ENCODE results near the gene TNFRSF8. TPM values are rescaled to one million over a fixed set of nuclear protein-coding genes. Genes with fewer than 3 reads are reported as not detected.

The TNFRSF8 gene
- total and polyA plus RNA-seq, 9 donors: 0.17 to 10.9 (median 0.45) TPM

GRCh38 chr1:12148160-12148957 lies 85.3 kb downstream of the TNFRSF8 start:
- no peak for DNase-seq
- peaks cover 8% of the 10 kb centered on the region for H3K4me1 ChIP-seq (ENCODE audit: insufficient read depth)
- intact Hi-C loops (cut with DNase I): no loop called here
- H3K9me3 ChIP-seq: no peaks in the 10 kb centered on the region
- no peak overlapping the region for H3K27ac ChIP-seq
- WGBS, 3 donors: 64 to 72% (median 68%) methylated on average over 8 of the region's 8 CpGs
- no peaks in the 10 kb centered on the region for H3K36me3 ChIP-seq
- H3K27me3 ChIP-seq: no peaks in the 10 kb centered on the region
- TF ChIP-seq EP300 (IDR thresholded peaks at IDR 0.05): no peak
- TF ChIP-seq, protein P1, sequence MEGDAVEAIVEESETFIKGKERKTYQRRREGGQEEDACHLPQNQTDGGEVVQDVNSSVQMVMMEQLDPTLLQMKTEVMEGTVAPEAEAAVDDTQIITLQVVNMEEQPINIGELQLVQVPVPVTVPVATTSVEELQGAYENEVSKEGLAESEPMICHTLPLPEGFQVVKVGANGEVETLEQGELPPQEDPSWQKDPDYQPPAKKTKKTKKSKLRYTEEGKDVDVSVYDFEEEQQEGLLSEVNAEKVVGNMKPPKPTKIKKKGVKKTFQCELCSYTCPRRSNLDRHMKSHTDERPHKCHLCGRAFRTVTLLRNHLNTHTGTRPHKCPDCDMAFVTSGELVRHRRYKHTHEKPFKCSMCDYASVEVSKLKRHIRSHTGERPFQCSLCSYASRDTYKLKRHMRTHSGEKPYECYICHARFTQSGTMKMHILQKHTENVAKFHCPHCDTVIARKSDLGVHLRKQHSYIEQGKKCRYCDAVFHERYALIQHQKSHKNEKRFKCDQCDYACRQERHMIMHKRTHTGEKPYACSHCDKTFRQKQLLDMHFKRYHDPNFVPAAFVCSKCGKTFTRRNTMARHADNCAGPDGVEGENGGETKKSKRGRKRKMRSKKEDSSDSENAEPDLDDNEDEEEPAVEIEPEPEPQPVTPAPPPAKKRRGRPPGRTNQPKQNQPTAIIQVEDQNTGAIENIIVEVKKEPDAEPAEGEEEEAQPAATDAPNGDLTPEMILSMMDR (IDR thresholded peaks at IDR 0.05): no peak
- no peak overlapping the region for H3K4me3 ChIP-seq

- H3K27ac ChIP-seq: no peak overlapping the region
- peaks cover 2% of the 10 kb centered on the region for H3K4me1 ChIP-seq (ENCODE audit: insufficient read depth)
- no peak overlapping the region for H3K4me3 ChIP-seq
- H3K27me3 ChIP-seq: no peaks in the 10 kb centered on the region
- no peaks in the 10 kb centered on the region for H3K9me3 ChIP-seq
- WGBS, 3 donors: 51 to 61% (median 53%) methylated on average over 5 of the region's 5 CpGs
- TF ChIP-seq, protein P1 (IDR thresholded peaks at IDR 0.05): no peak
- intact Hi-C loops (cut with DNase I): no loop called here
- DNase-seq: no peak
- no peaks in the 10 kb centered on the region for H3K36me3 ChIP-seq
Measured at GRCh38 chr1:12148958-12149790, 86.1 kb downstream of the TNFRSF8 start.

DNA sequence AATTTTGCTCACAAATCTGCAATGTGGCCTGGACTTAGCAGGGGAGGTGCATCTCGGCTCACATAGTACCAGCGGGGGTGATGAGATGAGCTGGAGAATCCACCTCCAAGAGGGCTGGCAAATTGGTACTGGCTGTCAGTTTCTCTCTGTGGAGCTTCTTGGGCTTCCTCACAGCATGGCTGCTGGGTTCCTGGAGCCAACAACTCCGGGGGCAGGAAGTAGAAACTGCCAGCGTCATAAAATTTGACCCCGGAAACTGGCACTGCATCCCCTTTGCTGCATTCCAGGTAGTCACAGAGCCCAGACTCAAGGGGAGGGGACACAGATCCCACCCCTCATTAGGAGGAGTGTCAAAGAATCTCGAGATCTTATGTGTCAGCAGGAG lies 86.7 kb downstream of the TNFRSF8 start:
- Histone ChIP-seq H3K36me3 (no peaks in the 10 kb centered on the region), H3K4me3 (no peak overlapping the region), H3K4me1 (ENCODE audit: insufficient read depth) (peaks cover 2% of the 10 kb centered on the region), H3K27me3 (no peaks in the 10 kb centered on the region), H3K27ac (no peak overlapping the region), H3K9me3 (no peaks in the 10 kb centered on the region)
- 88 to 96% (median 91%) methylated on average over 6 of the region's 6 CpGs for WGBS, 3 donors
- intact Hi-C loops (cut with DNase I): no loop called here
- DNase-seq: no peak
- TF ChIP-seq EP300 (IDR thresholded peaks at IDR 0.05): no peak
- TF ChIP-seq POLR2A (IDR thresholded peaks at IDR 0.05): no peak
- TF ChIP-seq, protein P1 (IDR thresholded peaks at IDR 0.05): no peak

DNA sequence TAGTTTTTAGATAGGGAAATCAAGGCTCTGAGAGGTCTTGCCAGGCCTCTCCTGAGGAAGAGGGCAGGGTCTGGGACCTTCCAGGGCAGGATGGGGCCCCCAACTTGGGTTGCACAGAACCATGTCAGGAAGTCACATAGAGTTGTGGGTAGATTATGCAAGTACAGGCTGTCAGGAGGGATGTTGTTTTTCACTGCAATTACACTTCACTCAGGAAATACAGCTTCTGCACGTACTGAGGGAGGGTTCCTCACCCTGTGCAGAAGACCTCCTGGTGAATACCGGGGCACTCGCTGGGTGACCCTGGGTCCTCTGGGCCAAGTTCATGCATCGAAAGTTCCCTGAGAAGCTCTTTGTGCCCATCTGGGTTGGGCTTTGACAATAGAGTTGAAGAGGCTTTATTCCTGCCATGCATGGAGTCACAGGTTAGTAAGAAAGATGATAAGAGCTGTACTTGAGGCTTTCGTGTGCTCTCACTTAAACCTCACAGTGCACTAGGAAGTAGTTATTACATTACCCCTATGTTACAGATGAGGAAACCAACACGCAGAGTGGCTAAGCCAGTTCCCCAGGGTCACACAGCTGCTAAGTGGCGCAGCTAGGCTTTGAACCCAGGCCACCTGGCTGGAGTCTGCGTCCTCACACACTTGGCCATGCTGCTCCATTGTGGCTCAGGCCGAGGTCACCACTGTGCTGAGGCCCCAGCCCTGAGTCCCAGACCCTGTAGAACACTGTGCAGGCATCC lies 87.5 kb downstream of the TNFRSF8 start:
- no peaks in the 10 kb centered on the region for H3K9me3 ChIP-seq
- intact Hi-C loops (cut with DNase I): no loop called here
- H3K4me1 ChIP-seq (ENCODE audit: insufficient read depth): peaks cover 2% of the 10 kb centered on the region
- WGBS, 3 donors: 85 to 91% (median 88%) methylated on average over 9 of the region's 9 CpGs
- H3K27me3 ChIP-seq: no peaks in the 10 kb centered on the region
- H3K27ac ChIP-seq: no peak overlapping the region
- TF ChIP-seq POLR2A (IDR thresholded peaks at IDR 0.05) (no peak), EP300 (IDR thresholded peaks at IDR 0.05) (no peak)
- TF ChIP-seq, protein P1 (IDR thresholded peaks at IDR 0.05): no peak
- H3K4me3 ChIP-seq: no peak overlapping the region
- no peak for DNase-seq
- H3K36me3 ChIP-seq: no peaks in the 10 kb centered on the region
